GM13976 (cell line): ENCODE results near the gene TNFRSF11A.

Experiments used
- DNase-seq: peaks from one replicate; pipeline ENCODE4 v3.0.0; 2012; ENCODE audit warnings: low spot score
- in situ Hi-C: fragments of 300-500 bp; cut with MboI; formaldehyde crosslinking; loops from one replicate; pipeline ENCODE4 v1.12.0; 2022; ENCODE audit warnings: low sequenced_read_pairs, mixed read lengths, inconsistent platforms; ENCODE audit not compliant: unreplicated experiment
- TF ChIP-seq, protein P1 (sequence below): IDR thresholded peaks from 2 replicates; pipeline ENCODE4 v1.5.1; 2012; ENCODE audit warnings: borderline replicate concordance, mild to moderate bottlenecking; ENCODE audit not compliant: insufficient read depth; ENCODE audit errors: extremely low read depth, missing control alignments, control extremely low read depth

The TNFRSF11A gene

DNA sequence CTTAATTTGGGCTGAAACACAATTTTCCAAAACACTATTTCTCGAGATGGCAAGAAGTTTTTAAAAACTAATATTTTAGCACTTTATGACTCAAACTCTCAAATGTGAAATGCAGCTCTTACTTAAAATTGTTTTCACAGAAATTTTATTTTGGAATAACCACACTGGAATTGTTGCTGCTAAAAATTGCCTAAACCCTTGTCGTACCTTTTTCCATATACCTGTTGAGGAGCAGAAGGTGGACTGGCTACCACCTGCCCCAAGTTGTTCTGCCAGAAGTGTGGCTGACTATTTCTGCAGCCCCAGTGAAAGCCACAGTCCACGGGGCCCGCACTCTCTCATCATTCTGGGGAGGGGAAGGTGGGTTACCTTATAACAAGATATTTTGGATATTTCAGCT is 23.4 kb downstream of the TNFRSF11A start:
- TF ChIP-seq, protein P1, sequence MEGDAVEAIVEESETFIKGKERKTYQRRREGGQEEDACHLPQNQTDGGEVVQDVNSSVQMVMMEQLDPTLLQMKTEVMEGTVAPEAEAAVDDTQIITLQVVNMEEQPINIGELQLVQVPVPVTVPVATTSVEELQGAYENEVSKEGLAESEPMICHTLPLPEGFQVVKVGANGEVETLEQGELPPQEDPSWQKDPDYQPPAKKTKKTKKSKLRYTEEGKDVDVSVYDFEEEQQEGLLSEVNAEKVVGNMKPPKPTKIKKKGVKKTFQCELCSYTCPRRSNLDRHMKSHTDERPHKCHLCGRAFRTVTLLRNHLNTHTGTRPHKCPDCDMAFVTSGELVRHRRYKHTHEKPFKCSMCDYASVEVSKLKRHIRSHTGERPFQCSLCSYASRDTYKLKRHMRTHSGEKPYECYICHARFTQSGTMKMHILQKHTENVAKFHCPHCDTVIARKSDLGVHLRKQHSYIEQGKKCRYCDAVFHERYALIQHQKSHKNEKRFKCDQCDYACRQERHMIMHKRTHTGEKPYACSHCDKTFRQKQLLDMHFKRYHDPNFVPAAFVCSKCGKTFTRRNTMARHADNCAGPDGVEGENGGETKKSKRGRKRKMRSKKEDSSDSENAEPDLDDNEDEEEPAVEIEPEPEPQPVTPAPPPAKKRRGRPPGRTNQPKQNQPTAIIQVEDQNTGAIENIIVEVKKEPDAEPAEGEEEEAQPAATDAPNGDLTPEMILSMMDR: no peak
- in situ Hi-C loops: no loop called here
- DNase-seq: no peak

DNA sequence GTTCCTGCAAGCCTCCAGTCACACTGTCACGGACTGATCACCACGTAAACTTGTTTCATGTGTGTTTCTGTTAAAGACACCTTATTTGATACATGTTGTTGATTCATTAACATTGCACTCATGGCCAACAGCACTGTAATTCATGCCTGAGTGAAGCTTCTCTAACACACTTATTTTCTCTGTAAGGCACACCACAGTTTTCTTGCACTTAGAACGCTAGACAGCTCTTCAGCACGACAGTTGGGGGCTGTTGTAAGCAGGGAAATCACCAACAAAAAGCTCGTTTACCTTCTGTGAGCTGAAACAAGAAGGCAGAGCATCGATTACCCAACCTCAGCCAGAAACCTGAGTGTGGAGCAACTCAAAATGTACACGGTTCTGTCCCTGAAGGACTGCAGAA is 28.1 kb downstream of the TNFRSF11A start:
- DNase-seq: no peak
- in situ Hi-C loops: loop anchor here (25.0 kb wide), 1 partner anchor 91 kb away; no protein-coding TSS in a partner anchor
- TF ChIP-seq, protein P1: no peak

DNA sequence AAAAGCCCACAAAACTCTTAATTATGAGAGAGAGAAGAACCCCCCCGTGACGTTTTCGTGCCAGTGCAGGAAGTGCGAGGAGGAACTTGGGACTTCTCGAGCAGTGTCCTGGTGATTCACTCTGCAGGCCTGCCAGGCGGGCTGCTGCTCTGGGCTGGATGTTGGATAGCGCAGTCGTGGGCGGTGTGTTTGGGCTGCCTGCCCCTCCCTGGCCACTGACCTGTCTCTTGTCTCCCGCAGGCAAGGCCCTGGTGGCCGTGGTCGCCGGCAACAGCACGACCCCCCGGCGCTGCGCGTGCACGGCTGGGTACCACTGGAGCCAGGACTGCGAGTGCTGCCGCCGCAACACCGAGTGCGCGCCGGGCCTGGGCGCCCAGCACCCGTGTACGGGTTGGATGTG is 29.0 kb downstream of the TNFRSF11A start:
- in situ Hi-C loops: loop anchor here (25.0 kb wide), 1 partner anchor 92 kb away; no protein-coding TSS in a partner anchor
- TF ChIP-seq, protein P1: no peak
- no peak for DNase-seq

DNA sequence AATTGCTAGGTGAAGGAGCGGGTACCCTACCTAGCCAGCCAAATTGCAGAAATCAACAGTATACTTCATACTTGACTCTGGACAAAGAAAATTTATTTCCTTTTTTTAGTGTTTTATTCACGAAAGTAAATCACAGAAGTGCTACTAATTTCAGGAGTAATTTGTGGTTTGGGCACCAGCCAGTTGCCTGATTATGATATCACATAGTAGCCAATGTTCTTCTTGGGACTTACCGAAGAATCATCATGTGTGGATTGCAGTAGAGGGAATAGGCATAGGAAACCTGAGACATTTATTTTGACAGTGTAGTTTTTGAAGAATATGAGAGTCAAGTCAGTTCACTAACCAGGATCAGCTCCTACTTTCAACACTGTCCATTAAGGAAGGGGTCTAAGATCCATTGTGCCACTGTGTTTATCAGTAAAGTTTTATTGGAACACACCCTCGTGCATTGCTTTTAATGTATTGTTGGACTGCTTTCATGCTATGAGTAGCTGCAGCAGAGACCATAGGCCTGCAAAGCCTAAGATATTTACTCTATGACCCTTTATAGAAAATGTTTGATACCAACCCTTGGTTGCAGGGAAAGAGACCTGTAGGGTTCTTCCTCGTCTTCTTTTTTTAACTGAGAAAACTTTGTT is 32.1 kb downstream of the TNFRSF11A start:
- in situ Hi-C loops: loop anchor here (25.0 kb wide), 1 partner anchor 95 kb away; no protein-coding TSS in a partner anchor
- TF ChIP-seq, protein P1: no peak
- no peak for DNase-seq

DNA sequence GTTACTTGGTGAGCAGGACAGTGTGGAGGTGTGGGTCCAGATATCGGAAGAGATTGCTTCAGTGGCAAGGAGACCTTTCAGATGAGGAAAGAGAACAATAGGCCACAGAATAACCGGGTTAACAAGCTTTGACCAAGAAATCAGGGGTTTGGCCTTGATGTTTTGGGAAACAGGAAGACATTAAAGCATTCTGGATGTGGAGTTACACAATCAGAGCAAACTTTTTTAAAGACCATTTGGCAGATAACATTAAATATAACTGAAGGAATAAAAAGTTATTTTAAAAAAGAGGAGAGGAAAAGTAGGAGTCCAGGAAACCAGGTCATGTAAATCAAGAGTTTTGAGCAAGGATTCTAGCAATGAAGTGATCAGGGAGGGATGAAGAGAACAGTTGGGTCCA is 35.7 kb downstream of the TNFRSF11A start:
- no peak for DNase-seq
- in situ Hi-C loops: loop anchor here (25.0 kb wide), 1 partner anchor 99 kb away; no protein-coding TSS in a partner anchor
- TF ChIP-seq, protein P1: no peak

DNA sequence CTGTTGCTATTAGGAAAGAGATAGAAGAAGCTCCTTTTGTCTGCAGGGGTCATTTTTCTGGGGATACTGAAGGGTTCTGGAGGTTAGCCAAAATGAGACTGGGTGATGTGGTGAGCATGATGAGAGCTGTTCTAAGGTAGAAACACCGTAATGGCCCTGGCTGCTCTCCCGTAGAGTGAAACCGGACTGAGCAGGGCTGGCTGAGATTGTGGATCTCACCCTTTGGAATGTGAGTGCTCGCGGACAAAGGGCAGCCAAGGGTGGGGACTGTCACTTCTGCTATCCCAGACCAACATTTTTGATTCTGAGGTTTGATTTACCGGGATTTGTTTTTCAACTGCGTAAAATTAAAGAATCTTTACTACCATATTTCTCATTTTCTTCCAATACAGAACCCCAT is 36.2 kb downstream of the TNFRSF11A start:
- TF ChIP-seq, protein P1: no peak
- no peak for DNase-seq
- in situ Hi-C loops: loop anchor here (25.0 kb wide), 1 partner anchor 99 kb away; no protein-coding TSS in a partner anchor
